ENCODE results near the gene SRSF4.

GRCh38 chr1:29121936-29122681 lies 59.6 kb downstream of the SRSF4 start:
- TF ChIP-seq EZH2phosphoT487 (IDR thresholded peaks at IDR 0.05; ENCODE audit: low read depth, severe bottlenecking, unreplicated experiment) (peak; percentile 60), CTCF (IDR thresholded peaks at IDR 0.05; ENCODE audit: poor library complexity) (peak; percentile 6)

Measured in hepatocyte (in vitro differentiated cells).